Stimulated activated CD8-positive, alpha-beta memory T cell treated with anti-CD3 and anti-CD28 coated beads, Interleukin-7, amount 100 ng/mL, for 24 hours (primary cell): ENCODE results near the gene ARID1B.

Source experiments
- DNase-seq: peaks from one replicate; pipeline ENCODE4 v3.0.0-alpha.2; 2020; ENCODE audit warnings: low read depth

ARID1B gene

GRCh38 chr6:156909212-156910010, 132.2 kb downstream of the ARID1B start:
- no peak for DNase-seq

- no peak for DNase-seq
These were observed 132.8 kb downstream of the ARID1B start for GRCh38 chr6:156910011-156910334.

DNA sequence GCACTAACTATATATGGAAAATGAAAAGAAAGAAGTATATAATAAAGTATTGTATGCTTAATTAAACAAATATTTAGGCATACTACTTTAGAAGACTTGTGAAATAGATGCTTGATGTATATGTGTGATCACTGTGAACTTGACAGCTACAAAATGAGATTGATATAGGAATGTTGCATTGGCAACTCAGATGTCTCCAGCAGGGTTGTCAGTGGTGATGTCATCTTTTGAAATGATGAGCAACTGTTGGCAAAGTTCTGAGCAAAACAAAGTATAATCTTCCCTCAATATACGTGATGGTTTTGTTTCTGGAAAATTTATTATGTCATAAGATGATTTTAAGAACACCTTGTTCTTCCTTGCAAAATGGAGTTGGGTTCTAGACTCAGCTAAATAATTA, 133.8 kb downstream of the ARID1B start:
- no peak for DNase-seq

DNA sequence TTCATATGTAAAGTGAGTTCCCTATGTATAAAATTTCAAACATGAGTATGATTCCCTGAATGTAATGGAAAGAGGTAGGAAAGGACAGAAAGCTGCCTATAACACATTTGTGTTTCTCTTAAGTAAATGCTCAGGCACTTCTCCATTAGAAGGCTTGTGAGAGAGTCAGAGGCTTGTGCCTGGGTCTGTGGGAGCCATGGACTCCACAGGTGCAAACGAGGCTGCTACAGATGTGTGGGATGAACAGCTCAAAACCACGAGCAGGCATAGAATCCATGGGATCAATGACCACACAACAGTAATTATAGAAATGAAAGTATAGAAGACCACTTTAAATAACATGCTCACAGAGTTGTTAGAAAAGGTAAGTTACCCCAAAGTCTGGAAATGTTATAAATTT, 134.4 kb downstream of the ARID1B start:
- no peak for DNase-seq

DNA sequence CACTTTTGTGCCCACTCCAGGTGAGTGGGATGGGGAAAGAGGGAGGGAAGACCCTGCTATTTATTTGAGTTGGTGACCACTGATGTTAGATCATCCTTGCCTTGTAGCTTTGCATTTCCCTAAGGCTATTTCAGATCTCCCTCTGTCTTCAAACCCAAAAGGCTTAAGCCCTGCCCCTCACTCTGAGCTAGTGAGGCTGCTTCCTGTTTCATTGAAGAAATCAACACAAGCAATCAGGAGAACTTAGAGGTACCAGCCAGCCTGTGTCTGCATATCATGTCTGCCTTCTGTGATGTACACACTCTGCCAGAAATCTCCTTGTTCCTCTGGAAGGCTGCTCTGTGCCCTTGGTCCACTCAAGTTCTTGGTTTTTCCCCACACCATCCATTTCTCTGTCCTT, 135.3 kb downstream of the ARID1B start:
- no peak for DNase-seq

GRCh38 chr6:156914181-156914580, 137.0 kb downstream of the ARID1B start:
- no peak for DNase-seq

DNA sequence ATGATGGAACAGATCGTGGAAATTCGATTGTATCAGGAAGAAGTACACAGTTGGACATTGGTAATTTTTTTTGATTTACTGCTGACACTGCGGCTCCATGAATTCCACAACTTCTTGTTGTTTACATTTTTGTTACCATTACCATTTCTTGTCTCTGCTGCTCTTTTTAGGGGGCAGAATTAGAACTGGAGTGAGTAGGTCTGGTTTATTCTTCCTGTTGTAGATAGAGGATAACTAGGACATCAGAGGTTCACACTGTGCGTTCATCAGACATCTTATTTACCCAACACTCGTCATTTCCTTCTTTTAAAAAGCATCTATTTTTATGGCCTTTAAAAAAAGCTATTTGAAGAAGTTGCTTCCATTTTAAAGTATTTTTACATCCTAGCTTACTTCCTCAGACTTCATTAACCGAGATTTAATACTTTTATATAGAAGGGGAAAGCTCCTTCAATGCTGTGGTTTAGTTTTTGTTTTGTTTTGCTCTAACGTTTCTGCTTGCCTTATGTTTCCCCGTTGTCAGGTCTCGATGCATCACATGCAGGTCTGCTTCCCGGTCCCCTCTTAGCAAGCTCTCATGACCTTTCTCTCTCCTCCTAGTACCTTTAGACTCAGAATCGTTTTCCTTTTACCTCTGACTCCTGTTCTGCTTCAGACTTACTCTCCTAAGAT, 139.1 kb downstream of the ARID1B start:
- DNase-seq = no peak

GRCh38 chr6:156917213-156917612, 140.0 kb downstream of the ARID1B start:
- DNase-seq = no peak

DNA sequence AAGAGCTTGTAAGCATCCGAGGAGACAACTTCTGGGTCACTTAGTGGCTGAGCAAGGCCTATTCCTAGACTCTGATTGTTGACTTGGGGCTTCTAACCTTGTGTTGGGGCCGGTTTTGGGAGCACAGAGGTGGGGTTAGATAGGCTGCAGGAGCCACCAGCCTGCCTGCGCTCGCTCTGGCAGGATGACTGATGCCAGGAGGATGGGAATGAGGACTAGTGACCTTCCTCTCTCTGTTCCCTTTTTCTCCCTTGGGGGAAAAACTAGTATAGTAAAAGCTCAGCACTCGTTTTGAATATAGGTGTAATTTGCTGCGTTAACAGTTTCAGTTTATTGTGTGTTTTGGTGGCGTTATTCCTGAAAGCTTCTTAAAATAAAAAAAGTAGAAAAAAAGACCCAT, 141.5 kb downstream of the ARID1B start:
- no peak for DNase-seq

GRCh38 chr6:156919370-156919769, 142.2 kb downstream of the ARID1B start:
- DNase-seq = no peak

DNA sequence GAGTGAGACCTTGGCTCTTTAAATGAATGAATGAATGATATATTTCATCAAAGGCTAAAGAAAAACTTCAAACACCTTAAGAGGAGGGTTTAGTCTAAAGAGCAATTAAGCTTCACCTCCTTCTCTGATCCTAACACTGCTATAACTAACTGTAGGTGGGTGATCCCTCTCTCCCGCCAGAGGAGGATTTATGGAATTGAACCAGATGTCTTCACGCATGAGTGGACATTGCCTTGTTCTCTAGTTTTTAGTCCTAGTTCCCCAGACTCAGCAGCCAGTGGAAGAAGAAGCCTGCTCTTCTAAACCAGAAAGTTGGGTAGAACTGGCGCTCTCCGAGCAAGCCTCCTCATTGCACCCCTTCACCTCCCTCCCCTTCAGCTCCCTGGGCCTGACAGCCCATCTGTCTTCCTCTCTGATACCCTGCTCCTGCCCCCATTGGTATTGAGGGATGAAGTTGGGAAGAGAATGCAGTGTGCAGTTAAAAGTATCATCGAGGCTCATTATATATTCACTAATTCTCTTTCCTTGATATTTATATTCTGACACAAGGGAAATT, 142.7 kb downstream of the ARID1B start:
- DNase-seq = no peak

- no peak for DNase-seq
These were observed 147.1 kb downstream of the ARID1B start for GRCh38 chr6:156924246-156924645.

DNA sequence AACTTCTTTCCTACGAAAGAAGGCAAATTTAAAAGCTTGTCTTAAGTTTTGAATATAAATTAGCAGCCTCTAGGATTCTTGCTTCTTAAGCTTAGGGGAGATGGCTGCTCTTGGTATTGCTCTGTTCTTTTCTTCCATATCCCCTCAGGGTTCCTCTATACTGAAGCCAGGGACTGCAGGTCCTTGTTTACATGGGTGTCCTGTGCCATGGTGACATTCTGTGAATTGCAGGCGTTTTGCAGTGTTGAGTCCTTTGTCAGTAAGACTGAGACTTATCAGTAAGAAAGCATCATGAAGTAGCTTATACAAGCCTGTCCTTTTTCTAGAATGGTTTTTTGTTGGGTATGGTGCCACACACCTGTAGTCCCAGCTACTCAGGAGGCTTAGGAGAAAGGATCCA, 147.8 kb downstream of the ARID1B start:
- DNase-seq = no peak

- DNase-seq = no peak
These were observed 148.8 kb downstream of the ARID1B start for GRCh38 chr6:156925718-156926607.

DNA sequence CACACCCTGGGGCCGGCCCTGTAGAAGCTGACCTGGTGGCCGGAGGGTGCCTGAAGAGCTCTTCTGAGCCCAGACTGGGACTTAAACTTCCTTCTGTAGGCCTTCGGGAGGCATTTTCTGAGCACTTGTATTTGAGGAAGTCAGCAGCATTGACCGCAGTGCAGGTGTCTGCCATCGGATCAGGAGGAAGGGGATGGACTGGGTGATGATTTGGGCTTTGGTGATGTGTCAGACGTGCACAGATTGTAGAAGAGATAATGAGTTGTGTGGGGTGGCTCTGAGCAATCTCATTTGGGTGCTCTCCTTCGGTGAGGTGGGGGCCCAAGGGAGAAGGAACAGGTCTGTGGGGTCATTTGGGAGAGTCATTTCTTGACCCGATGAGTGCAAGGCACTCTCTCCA, 150.9 kb downstream of the ARID1B start:
- DNase-seq = no peak

DNA sequence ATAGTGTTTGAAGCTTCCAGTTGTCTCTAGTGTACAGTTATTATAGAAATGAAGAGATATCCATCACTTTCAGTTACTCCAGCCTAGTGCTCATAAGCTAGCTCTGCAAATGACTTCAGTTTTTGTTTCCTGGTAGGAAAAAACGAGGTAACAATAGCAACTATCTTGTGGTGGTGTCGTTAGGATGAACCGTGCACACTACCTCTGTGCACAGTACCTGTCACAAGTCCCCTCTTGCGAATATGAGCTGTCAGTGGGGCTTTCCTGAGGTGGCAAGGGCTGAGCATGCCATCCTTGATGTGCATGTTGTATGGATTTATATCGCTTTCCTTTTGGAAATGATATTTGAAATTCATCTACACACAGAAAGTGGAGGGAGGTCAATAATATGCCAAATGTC, 151.8 kb downstream of the ARID1B start:
- no peak for DNase-seq

DNA sequence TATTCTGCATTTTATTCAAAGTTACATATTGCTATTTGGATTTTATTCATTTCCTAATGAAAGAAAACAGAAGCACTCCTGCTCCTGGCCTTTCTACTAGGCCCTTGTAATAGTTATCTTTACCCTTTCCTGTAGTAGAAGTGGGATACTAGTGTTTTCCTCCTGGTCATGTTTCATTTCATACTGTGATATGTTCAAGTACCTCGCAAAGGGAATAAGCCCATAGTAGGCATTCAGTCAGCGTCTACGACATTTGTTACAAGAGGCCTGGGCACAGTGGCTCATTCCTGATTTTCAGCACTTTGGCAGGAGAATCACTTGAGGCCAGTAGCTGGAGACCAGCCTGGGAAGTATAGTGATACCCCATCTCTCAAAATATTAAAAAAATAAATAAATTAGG, 154.1 kb downstream of the ARID1B start:
- DNase-seq = no peak

DNA sequence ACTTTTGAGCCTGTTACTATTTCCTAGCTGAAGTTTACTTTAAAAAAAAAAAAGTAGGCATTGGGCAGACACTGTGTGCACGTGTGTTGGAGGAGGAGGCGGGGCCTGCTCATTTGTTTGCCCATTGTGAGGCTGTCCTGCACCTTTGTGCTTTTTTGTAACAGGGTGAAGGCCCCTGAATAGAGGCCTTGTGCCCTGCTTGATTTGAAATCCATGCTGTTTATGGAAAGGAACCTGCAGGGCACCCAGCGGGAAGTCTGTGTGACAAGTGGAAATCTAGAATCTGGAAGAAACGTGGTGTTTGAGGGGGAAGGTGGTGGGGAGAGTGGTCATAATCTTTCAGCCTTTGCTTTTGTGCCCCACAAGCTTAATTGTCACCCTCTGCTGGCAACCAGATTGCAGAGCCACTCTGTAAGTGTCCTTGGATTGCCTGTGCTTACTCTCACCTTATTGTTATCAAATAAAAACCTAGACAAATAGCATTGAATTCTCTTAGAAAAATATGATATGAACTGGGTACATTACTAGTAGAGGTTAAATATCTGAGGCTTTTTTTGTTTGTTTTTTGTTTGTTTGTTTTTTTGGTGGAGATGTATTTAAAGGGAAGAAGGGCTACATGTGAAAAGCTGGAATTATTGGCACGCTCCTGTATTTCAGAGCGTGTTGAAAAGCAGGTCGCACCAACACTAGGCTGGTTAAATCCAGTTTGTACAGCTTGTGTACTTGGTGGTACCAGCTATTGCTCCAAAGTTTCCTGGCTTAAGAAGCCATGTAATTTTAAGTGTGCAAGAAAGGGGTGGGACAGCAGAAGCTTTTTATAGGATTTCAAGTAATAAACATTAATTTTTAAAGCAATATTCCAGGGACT, 156.3 kb downstream of the ARID1B start:
- no peak for DNase-seq

- DNase-seq = no peak
These were observed 156.9 kb downstream of the ARID1B start for GRCh38 chr6:156934069-156934460.

DNA sequence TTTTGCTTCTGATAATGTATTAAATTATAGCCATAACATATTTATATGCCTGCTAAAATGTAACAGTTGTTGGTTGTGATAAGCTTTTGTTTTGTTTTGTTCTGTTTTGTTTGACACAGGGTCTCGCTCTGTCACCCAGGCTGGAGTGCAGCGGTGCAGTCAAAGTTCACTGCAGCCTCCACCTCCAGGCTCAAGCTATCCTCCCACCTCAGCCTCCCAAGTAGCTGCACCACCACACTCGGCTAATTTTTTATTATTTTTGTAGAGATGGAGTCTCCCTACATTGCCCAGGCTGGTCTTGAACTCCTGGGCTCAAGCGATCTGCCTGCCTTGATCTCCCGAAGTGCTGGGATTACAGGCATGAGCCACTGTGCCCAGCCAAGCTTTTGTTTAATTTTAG, 157.8 kb downstream of the ARID1B start:
- no peak for DNase-seq

GRCh38 chr6:156938143-156938542, 161.0 kb downstream of the ARID1B start:
- DNase-seq = no peak

DNA sequence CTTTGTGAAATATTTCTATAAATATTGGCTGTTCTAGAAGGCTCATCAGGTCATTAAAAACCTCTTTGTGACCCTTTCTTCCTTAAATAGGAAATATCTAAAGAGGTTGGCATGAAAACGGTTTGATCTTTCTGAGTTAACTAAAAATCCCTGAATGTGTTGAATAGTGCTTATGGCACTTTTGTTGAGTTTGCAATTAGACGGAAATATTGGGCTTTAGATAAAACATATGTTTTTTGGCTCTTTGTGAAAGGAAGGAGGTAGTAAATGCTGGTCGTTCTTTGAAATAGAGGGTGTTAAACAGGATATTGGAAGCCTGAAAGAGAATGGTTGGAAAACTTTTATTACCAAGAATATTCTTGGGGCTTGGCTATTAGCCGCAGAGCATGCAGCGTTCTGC, 163.0 kb downstream of the ARID1B start:
- no peak for DNase-seq
